HG02938 (cell line): ENCODE measurements around the gene NUDCD3.
"Not testable (repeated sequence)": the region's sequence is repeated elsewhere in the genome, so short reads cannot be mapped to it uniquely, and the experiment has no call there.

Experiments used
- ATAC-seq: cut with Tn5 transposase; IDR thresholded peaks from one replicate; pipeline ENCODE4 v1.9.1; 2021; ENCODE audit warnings: mild to moderate bottlenecking, moderate library complexity; ENCODE audit not compliant: unreplicated experiment

Gene NUDCD3

GRCh38 chr7:44518761-44519160 lies 28.3 kb upstream of the NUDCD3 start:
- no peak for ATAC-seq

DNA sequence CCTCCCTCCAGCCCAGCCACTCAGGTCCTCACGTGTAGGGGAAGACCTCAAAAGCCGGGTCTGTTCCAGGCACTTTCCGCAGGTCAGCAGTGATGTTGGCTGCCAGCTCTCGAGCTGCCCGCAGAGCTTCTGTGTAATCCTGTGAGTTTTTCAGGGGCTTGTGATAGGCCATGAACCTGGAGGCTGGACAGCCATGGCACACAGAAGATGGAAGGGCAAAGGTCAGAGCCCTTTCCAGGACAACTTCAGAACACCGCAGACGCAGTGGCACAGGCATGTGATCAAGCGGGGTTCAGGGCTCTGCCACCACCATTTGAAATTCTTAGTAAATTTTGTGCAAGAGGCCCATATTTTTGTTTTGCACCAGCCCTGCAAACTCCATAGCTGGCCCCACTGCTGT lies 26.7 kb upstream of the NUDCD3 start:
- ATAC-seq = no peak

DNA sequence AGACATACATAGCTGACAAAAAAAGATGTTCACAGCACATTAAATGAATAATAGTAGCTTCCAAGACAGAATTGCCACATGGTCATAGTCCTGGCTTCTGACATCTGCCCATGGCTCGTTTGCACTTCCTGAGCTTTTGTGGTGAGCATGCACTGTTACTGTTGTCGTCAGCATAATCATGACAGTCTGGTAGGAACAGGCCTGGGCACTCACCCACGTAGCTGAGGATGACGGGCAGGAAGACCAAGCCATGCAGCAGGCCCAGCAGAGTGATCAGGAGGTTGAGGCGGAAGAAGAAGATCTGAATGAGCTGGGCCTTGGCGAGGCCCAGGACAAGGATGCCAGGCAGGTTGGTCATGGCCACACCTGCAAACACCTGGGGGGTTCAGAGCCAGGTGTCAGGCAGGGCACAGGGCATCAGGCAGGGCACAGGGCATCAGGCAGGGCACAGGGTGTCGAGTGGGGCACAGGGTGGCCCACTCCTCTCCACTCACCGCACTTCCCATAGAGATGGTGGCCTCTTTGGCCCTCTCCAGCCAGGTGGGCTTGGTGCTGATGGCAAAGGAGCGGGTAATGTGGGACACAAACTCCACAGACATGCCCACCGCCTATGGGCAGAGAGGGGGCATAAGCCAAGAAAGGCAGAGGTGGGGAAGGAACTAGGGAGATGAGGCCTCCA lies 25.3 kb upstream of the NUDCD3 start:
- no peak for ATAC-seq

- no peak for ATAC-seq
Measured at GRCh38 chr7:44512736-44513135, 22.3 kb upstream of the NUDCD3 start.

- no peak for ATAC-seq
Measured at GRCh38 chr7:44511863-44512468, 21.5 kb upstream of the NUDCD3 start.

DNA sequence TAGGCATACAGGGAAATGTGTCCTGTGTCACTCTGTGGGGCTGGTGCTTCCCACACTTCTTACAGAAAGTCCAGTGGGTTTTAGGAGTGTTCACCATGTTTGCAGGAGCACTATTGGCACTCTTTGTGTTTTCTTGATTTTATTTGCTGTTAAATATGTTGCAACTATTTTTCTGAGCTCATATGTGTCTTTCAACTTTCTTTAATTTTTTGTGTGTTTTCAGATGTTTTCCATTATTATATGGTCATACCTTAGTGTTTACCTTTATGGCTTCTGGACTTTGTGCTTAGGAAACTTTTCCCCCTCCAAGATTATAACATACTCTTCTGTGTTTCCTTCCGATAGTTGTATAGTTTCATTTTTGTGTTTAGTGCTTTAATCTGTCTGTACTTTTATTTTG lies 20.8 kb upstream of the NUDCD3 start:
- no peak for ATAC-seq

- no peak for ATAC-seq
Measured at GRCh38 chr7:44508328-44509030, 18.0 kb upstream of the NUDCD3 start.

GRCh38 chr7:44506592-44507288 lies 16.3 kb upstream of the NUDCD3 start:
- ATAC-seq = not testable (repeated sequence)

DNA sequence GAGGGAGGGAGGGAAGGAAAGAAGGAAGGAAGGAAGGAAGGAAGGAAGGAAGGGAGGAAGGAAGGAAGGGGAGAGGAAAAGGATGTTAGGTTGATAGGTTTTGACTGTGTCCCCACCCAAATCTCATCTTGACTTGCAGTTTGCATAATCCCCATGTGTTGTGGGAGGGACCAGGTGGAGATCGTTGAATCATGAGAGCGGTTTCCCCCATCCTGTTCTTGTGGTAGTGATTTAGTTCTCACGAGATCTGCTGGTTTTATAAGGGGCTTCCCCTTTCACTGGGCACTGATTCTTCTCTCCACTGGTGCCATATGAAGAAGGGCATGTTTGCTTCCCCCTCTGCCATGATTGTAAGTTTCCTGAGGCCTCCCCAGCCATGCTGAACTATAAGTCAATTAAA lies 15.1 kb upstream of the NUDCD3 start:
- ATAC-seq = no peak

DNA sequence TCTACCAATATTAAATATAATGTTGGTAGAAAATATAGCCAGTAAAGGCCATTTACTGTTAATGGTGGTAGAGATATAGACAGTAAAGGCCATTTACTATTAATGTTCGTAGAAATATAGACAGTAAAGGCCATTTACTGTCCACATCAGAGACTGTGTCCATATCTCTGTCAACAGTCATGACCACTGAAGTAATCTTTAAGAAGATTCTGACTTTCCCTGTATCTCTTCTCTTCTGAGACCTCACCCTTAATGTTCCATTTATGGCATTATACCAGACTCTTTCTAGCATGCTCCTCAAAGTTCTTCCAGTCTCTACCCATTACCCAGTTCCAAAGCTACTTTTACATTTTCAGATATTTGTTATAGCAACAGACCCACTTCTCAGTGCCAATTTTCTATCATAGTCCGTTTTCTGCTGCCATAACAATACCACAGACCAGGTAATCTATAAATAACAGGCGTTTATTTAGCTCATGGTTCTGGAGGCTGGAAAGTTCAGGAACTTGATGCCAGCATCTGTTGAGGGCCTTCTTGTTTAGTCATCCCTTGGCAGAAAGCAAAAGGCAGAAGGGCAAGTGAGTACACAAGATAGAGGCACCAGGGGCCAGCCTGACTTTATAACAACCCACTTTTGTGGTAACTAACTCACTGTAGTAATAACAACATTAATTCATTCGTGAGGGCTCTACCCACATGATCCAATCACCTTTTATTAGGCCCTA lies 7.9 kb upstream of the NUDCD3 start:
- no peak for ATAC-seq

DNA sequence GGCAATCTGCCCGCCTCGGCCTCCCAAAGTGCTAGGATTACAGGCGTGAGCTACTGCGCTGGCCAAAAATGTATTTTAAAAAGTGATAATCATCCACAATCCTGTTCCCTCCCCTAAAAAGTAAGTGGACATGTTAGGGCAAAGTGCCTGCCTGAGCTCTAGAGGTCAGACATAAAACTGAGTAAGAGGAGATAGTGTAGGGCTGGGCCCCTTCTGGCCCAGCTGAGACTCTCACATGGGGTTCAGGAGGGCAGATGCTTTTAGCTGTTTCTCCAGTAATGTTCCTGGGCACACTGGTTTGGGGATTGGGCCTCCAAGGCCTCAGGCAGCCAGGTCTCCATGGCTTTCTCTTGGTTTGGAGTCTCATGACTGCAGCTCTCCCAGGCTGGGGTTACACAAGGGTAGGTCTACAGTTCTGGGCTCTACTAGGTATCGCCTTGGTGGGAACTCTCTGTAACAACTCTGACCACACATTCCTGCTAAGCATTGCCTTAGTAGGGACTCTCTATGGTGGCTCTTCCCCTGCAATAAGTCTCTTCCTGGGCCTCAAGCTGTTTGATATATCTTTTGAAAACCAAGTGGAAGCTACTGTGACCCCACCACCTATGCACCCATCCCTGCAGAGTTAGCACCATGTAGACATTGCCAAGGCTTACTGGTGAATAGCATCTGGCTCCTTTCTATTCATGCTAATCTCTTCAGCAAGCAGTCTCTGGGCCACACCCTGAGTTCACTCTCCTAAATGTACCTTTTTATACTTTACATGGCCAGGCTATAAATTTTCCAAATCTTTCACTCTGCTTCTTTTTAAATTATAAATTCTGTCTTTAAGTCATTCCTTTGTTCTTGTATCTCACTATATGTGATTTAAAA lies 6.9 kb upstream of the NUDCD3 start:
- ATAC-seq = no peak

DNA sequence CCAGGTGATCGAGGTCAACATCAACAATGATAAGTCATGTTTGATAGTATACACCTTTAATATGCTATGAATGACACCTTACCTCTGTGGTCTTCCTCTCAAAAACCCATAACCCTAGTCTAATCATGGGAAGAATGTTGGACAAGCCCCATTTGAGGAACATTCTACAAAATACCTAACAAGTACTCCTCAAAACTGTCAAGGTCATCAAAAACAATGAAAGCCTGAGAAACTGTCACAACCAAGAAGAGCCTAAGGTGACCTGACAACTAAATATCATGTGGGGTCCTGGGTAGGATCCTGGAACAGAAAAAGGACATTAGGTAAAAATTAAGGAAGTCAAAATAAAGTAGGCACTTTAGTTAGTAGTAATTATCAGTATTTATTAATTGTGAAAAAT lies 5.9 kb upstream of the NUDCD3 start:
- ATAC-seq = no peak

DNA sequence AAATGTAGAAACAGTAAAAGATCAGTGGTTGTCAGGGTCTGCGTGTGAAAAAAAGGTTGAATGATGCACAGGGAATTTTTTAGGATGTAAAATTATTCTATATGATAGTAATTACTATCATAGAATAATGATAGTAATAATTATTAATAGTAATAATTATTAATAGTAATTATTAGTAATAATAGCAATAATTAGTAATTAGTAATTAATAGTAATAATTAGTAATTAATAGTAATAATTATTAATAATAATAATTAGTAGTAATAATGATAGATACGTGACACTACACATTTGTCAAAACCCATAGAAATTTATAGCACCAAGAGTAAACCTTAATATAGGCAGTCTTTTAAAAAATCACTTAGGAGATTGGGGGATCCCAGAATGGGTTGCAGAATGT lies 4.5 kb upstream of the NUDCD3 start:
- ATAC-seq = no peak

- no peak for ATAC-seq
Measured at GRCh38 chr7:44491229-44491628, 771 bp upstream of the NUDCD3 start.

- ATAC-seq = peak; percentile 19
Measured at GRCh38 chr7:44489955-44490350, 505 bp downstream of the NUDCD3 start.

DNA sequence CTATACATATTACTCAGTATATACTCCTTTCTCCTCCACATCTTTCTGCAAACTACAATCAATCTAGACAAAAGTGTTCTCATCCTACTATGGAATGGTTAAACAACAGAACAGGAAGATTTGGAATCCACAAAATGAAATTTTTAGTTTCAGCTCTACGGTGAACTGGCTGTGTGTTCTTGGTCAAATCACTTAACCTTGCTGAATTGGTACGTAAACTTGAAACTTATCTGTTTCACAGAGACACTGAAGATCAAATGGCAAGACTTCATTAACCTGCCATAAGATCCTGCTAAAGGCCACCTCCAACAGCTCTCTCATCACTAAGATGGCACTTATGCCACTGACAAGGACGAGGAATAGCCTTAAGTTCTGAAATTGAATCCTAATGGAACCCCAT lies 1.5 kb downstream of the NUDCD3 start:
- ATAC-seq = no peak

GRCh38 chr7:44486693-44487092 lies 3.8 kb downstream of the NUDCD3 start:
- no peak for ATAC-seq

DNA sequence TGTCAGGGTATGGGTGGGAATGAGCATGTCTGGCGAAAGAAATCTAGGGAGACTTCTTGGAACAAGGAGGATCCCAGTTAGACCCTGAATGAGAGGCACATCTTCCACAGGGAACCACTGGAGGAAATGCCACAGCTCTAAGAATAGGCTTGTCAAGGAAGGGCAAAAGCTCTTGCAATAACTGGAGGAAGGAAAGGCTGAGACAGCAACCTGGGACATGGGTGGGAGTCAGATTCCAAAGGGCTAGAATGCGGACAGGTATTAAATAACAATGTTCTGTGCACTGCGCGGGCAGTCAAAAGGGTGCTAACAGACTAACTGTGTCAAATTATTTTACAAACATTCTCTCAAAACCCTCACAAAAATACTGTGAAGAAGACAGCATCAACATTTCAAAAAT lies 4.5 kb downstream of the NUDCD3 start:
- no peak for ATAC-seq

- no peak for ATAC-seq
Measured at GRCh38 chr7:44484482-44485313, 5.8 kb downstream of the NUDCD3 start.
